Vagina (tissue), 2 donors: ENCODE results near the gene CCRL2. TPM values are rescaled to one million over a fixed set of nuclear protein-coding genes. Genes with fewer than 3 reads are reported as not detected.
A peak's percentile ranks its signal among the peaks of the same experiment; 100 is the strongest.

Source experiments
- DNase-seq, 2 donors: peaks; one replicate each; pipeline ENCODE4 v3.0.0-alpha.2; 2017; ENCODE audit errors: extremely low spot score in 2 of 2
- H3K27ac ChIP-seq: fragments of 200-600 bp; sonication (generic); one replicate; pipeline ENCODE4 v1.5.1; 2019
- H3K27me3 ChIP-seq: fragments of 200-600 bp; sonication (generic); one replicate; pipeline ENCODE4 v1.5.1; 2019
- H3K36me3 ChIP-seq, 2 donors: fragments of 200-600 bp; sonication (generic); one replicate each; pipeline ENCODE4 v1.5.1; 2017 to 2019
- H3K4me1 ChIP-seq: fragments of 200-600 bp; sonication (generic); one replicate; pipeline ENCODE4 v1.5.1; 2019
- H3K4me3 ChIP-seq, 2 donors: fragments of 200-600 bp; sonication (generic); 1 replicate in 1 of 2; 2 replicates in 1 of 2; pipeline ENCODE4 v1.5.1; 2016 to 2019
- H3K9me3 ChIP-seq: fragments of 200-600 bp; sonication (generic); one replicate; pipeline ENCODE4 v1.5.1; 2019
- CTCF ChIP-seq, 3 experiments: fragments of 450-650 bp in 2 of 3; fragments of 200-600 bp in 1 of 3; sonication (generic) in 1 of 3; IDR thresholded peaks; one replicate each; pipeline ENCODE4 v1.5.1; 2017 to 2019; ENCODE audit warnings: antibody characterized with exemption in 3 of 3, mild to moderate bottlenecking in 2 of 3, moderate library complexity in 2 of 3
- POLR2A ChIP-seq, 2 donors: fragments of 450-650 bp; IDR thresholded peaks; one replicate each; pipeline ENCODE4 v1.6.1; 2017; ENCODE audit warnings: antibody characterized with exemption in 2 of 2, mild to moderate bottlenecking in 2 of 2, moderate library complexity in 2 of 2
- POLR2AphosphoS5 ChIP-seq, 2 donors: sonication (generic); formaldehyde crosslinking; IDR thresholded peaks; one replicate each; pipeline ENCODE4 v1.9.0; 2017; ENCODE audit warnings: antibody characterized with exemption in 2 of 2, mild to moderate bottlenecking in 2 of 2, low read depth in 1 of 2; ENCODE audit not compliant: insufficient read depth in 1 of 2
- intact Hi-C: fragments of 100-400 bp; cut with DNase I; formaldehyde crosslinking; loops from one replicate; pipeline ENCODE4 v1.15.1; 2023
- total RNA-seq: library from RNA; depleted of rRNA; stranded (reverse); fragments of >200 nt; gene quantifications from one replicate; pipeline ENCODE4 v1.2.3, GENCODE V29; 2016

CCRL2 gene
- total RNA-seq, 1 donor from 2014 or later = not detected

GRCh38 chr3:46453526-46454208, 46.6 kb downstream of the CCRL2 start:
- TF ChIP-seq POLR2AphosphoS5 (IDR thresholded peaks at IDR 0.05; ENCODE audit: insufficient read depth in 1 of 2, low read depth in 1 of 2) (no peak), CTCF (IDR thresholded peaks at IDR 0.05) (no peak), POLR2A (IDR thresholded peaks at IDR 0.05) (no peak)
- intact Hi-C loops = no loop called here

GRCh38 chr3:46454209-46454595, 47.1 kb downstream of the CCRL2 start:
- H3K27me3 ChIP-seq = no peaks in the 10 kb centered on the region
- DNase-seq = no peak
- H3K4me1 ChIP-seq = no peaks in the 10 kb centered on the region
- no peak overlapping the region for H3K4me3 ChIP-seq
- H3K27ac ChIP-seq = no peak overlapping the region
- TF ChIP-seq POLR2AphosphoS5 (IDR thresholded peaks at IDR 0.05; ENCODE audit: insufficient read depth in 1 of 2, low read depth in 1 of 2) (no peak), POLR2A (IDR thresholded peaks at IDR 0.05) (no peak), CTCF (IDR thresholded peaks at IDR 0.05) (no peak)
- H3K36me3 ChIP-seq = no peaks in the 10 kb centered on the region
- intact Hi-C loops = no loop called here
- no peaks in the 10 kb centered on the region for H3K9me3 ChIP-seq

More at GRCh38 chr3:46453526-46454208, 46.6 kb downstream of the CCRL2 start:
- Histone ChIP-seq H3K36me3 (no peaks in the 10 kb centered on the region), H3K4me3 (no peak overlapping the region), H3K27ac (no peak overlapping the region), H3K27me3 (no peaks in the 10 kb centered on the region), H3K4me1 (no peaks in the 10 kb centered on the region), H3K9me3 (no peaks in the 10 kb centered on the region)
- DNase-seq = peak in 1 of 2 donors; percentile 37

- H3K27ac ChIP-seq = no peak overlapping the region
- H3K4me3 ChIP-seq = no peak overlapping the region
- H3K4me1 ChIP-seq = no peaks in the 10 kb centered on the region
- no peaks in the 10 kb centered on the region for H3K36me3 ChIP-seq
- intact Hi-C loops = no loop called here
- peak in 1 of 2 donors; percentile 89 for DNase-seq
- TF ChIP-seq POLR2A (IDR thresholded peaks at IDR 0.05) = no peak
- no peak for TF ChIP-seq CTCF (IDR thresholded peaks at IDR 0.05)
- TF ChIP-seq POLR2AphosphoS5 (IDR thresholded peaks at IDR 0.05; ENCODE audit: insufficient read depth in 1 of 2, low read depth in 1 of 2) = no peak
- no peaks in the 10 kb centered on the region for H3K9me3 ChIP-seq
- H3K27me3 ChIP-seq = no peaks in the 10 kb centered on the region
Observed at GRCh38 chr3:46454606-46455005, 47.5 kb downstream of the CCRL2 start.

GRCh38 chr3:46455231-46456115, 48.4 kb downstream of the CCRL2 start:
- no peak overlapping the region for H3K27ac ChIP-seq
- H3K9me3 ChIP-seq = no peaks in the 10 kb centered on the region
- no peak overlapping the region for H3K4me3 ChIP-seq
- H3K27me3 ChIP-seq = no peaks in the 10 kb centered on the region
- H3K4me1 ChIP-seq = no peaks in the 10 kb centered on the region
- peak in 1 of 2 donors; percentile 82 for DNase-seq
- intact Hi-C loops = no loop called here
- H3K36me3 ChIP-seq = no peaks in the 10 kb centered on the region
- TF ChIP-seq POLR2A (IDR thresholded peaks at IDR 0.05) = no peak
- TF ChIP-seq POLR2AphosphoS5 (IDR thresholded peaks at IDR 0.05; ENCODE audit: insufficient read depth in 1 of 2, low read depth in 1 of 2) = no peak

GRCh38 chr3:46456118-46456517, 49.1 kb downstream of the CCRL2 start:
- H3K9me3 ChIP-seq = no peaks in the 10 kb centered on the region
- intact Hi-C loops = no loop called here
- H3K4me3 ChIP-seq = no peak overlapping the region
- H3K27ac ChIP-seq = no peak overlapping the region
- H3K4me1 ChIP-seq = no peaks in the 10 kb centered on the region
- H3K36me3 ChIP-seq = no peaks in the 10 kb centered on the region
- H3K27me3 ChIP-seq = no peaks in the 10 kb centered on the region
- peak in 1 of 2 donors; percentile 43 for DNase-seq
- TF ChIP-seq CTCF (IDR thresholded peaks at IDR 0.05) (no peak), POLR2AphosphoS5 (IDR thresholded peaks at IDR 0.05; ENCODE audit: insufficient read depth in 1 of 2, low read depth in 1 of 2) (no peak), POLR2A (IDR thresholded peaks at IDR 0.05) (no peak)

Other genes starting within 250 kb of the CCRL2 start
- gene CCR1, start 198.9 kb upstream of the CCRL2 start, total RNA-seq = 7.1 TPM
- not detected for gene CCR3, start 164.8 kb upstream of the CCRL2 start, total RNA-seq
- 1.2 TPM for gene CCR2, start 53.1 kb upstream of the CCRL2 start, total RNA-seq
- gene CCR5, start 36.3 kb upstream of the CCRL2 start, total RNA-seq = 3.9 TPM
- not detected for gene LTF, start 57.6 kb downstream of the CCRL2 start, total RNA-seq
- gene RTP3, start 90.7 kb downstream of the CCRL2 start, total RNA-seq = not detected
- 2.0 TPM for gene LRRC2, start 159.0 kb downstream of the CCRL2 start, total RNA-seq
- gene FAM240A, start 205.3 kb downstream of the CCRL2 start, total RNA-seq = not detected